Immature natural killer cell (primary cell): ENCODE data around the gene GLDN. TPM values are rescaled to one million over a fixed set of nuclear protein-coding genes. Genes with fewer than 3 reads are reported as not detected.
"Not testable (repeated sequence)": the region's sequence is repeated elsewhere in the genome, so short reads cannot be mapped to it uniquely, and the experiment has no call there.

Experiments used
- DNase-seq, 3 donors: peaks; one replicate each; pipeline ENCODE4 v3.0.0; 2022; ENCODE audit warnings: mixed read lengths in 1 of 3
- H3K27ac Mint-ChIP-seq, 6 donors: one replicate each; pipeline ENCODE4 v1.8.0; 2020; ENCODE audit warnings: mixed read lengths in 6 of 6, mild to moderate bottlenecking in 5 of 6, inconsistent platforms in 4 of 6, moderate library complexity in 3 of 6
- H3K27me3 Mint-ChIP-seq, 3 donors: one replicate each; pipeline ENCODE4 v1.8.0; 2020 to 2021; ENCODE audit warnings: low read depth in 3 of 3, mild to moderate bottlenecking in 3 of 3, mixed read lengths in 3 of 3, moderate library complexity in 3 of 3, inconsistent platforms in 1 of 3
- H3K36me3 Mint-ChIP-seq, 3 donors: one replicate each; pipeline ENCODE4 v1.8.0; 2020; ENCODE audit warnings: mixed read lengths in 3 of 3, inconsistent platforms in 2 of 3, mild to moderate bottlenecking in 2 of 3
- H3K4me1 Mint-ChIP-seq, 2 donors: one replicate each; pipeline ENCODE4 v1.8.0; 2020; ENCODE audit warnings: inconsistent platforms in 2 of 2, mild to moderate bottlenecking in 2 of 2, mixed read lengths in 2 of 2, moderate library complexity in 1 of 2
- H3K4me3 Mint-ChIP-seq, 5 donors: one replicate each; pipeline ENCODE4 v1.8.0; 2020; ENCODE audit warnings: mild to moderate bottlenecking in 5 of 5, mixed read lengths in 5 of 5, inconsistent platforms in 3 of 5, moderate library complexity in 3 of 5
- H3K9me3 Mint-ChIP-seq, 6 donors: one replicate each; pipeline ENCODE4 v1.8.0; 2020; ENCODE audit warnings: mild to moderate bottlenecking in 6 of 6, mixed read lengths in 6 of 6, inconsistent platforms in 4 of 6, moderate library complexity in 3 of 6
- polyA plus RNA-seq, 3 donors: library from polyadenylated mRNA; unstranded; fragments of 300-500 nt; fragmentation: Illumina TruSeq; gene quantifications; one replicate each; pipeline ENCODE4 v1.2.3, GENCODE V29; 2021

The GLDN gene
- polyA plus RNA-seq, 3 donors from 2014 or later: not detected

GRCh38 chr15:51390966-51391422 lies 49.5 kb downstream of the GLDN start:
- H3K4me3 Mint-ChIP-seq: no peak overlapping the region
- H3K4me1 Mint-ChIP-seq: no peaks in the 10 kb centered on the region
- no peaks in the 10 kb centered on the region for H3K9me3 Mint-ChIP-seq
- H3K36me3 Mint-ChIP-seq: no peaks in the 10 kb centered on the region
- no peak for DNase-seq
- H3K27ac Mint-ChIP-seq: no peak overlapping the region
- peaks cover 0 to 1% (median 0%) of the 10 kb centered on the region in 3 donors for H3K27me3 Mint-ChIP-seq

GRCh38 chr15:51396921-51397320 lies 55.5 kb downstream of the GLDN start:
- Mint-ChIP-seq H3K4me1 (no peaks in the 10 kb centered on the region), H3K9me3 (peaks cover 0 to 2% (median 0%) of the 10 kb centered on the region in 6 donors), H3K36me3 (no peaks in the 10 kb centered on the region), H3K4me3 (no peak overlapping the region), H3K27ac (no peak overlapping the region), H3K27me3 (peaks cover 0 to 1% (median 0%) of the 10 kb centered on the region in 3 donors)
- no peak for DNase-seq

GRCh38 chr15:51398626-51399025 lies 57.2 kb downstream of the GLDN start:
- Mint-ChIP-seq H3K9me3 (peaks cover 0 to 3% (median 0%) of the 10 kb centered on the region in 6 donors), H3K27ac (no peak overlapping the region), H3K27me3 (peaks cover 0 to 4% (median 3%) of the 10 kb centered on the region in 3 donors), H3K4me1 (no peaks in the 10 kb centered on the region), H3K36me3 (no peaks in the 10 kb centered on the region), H3K4me3 (no peak overlapping the region)
- DNase-seq: no peak

DNA sequence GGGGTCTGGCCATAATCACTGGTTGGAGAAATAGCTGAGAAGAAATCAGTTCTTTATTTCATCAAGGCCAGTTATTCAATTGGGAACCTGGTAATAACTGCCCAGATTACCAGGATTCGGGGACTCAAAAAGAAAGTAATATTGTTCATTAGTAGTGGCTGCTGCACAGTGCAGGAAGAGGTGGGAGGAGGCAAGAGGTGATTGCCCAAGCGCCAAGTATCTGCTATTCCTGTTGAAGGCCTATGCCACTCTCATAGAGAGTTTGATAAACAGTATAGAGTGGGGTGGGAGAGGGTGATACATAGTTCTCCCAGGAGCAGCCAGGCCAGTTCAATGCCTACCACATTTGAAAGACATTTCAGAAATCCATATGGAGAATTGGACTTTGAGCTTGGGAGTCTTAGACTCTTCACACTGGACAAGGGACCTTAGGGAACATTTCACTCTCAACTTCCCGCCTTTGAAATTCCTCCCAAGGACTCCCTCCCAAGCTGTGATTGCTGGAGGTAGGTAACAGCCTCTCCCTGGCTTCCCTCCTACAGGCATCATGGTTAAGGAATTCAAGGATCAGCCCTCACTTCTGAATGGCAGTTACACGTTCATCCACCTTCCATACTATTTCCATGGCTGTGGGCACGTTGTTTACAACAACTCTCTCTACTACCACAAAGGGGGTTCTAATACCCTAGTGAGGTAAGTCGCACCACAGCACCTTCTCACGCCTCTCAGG lies 59.8 kb downstream of the GLDN start:
- H3K27me3 Mint-ChIP-seq: peaks cover 0 to 4% (median 3%) of the 10 kb centered on the region in 3 donors
- no peaks in the 10 kb centered on the region for H3K4me1 Mint-ChIP-seq
- no peaks in the 10 kb centered on the region for H3K36me3 Mint-ChIP-seq
- DNase-seq: no peak
- no peak overlapping the region for H3K27ac Mint-ChIP-seq
- no peak overlapping the region for H3K4me3 Mint-ChIP-seq
- peaks cover 0 to 3% (median 0%) of the 10 kb centered on the region in 6 donors for H3K9me3 Mint-ChIP-seq

- no peak for DNase-seq
- H3K36me3 Mint-ChIP-seq: no peaks in the 10 kb centered on the region
- peaks cover 0 to 3% (median 0%) of the 10 kb centered on the region in 6 donors for H3K9me3 Mint-ChIP-seq
- H3K27me3 Mint-ChIP-seq: peaks cover 0 to 3% (median 3%) of the 10 kb centered on the region in 3 donors
- H3K4me3 Mint-ChIP-seq: no peak overlapping the region
- H3K27ac Mint-ChIP-seq: no peak overlapping the region
- H3K4me1 Mint-ChIP-seq: no peaks in the 10 kb centered on the region
These were observed 60.5 kb downstream of the GLDN start for GRCh38 chr15:51401872-51402517.

GRCh38 chr15:51403072-51403878 lies 61.8 kb downstream of the GLDN start:
- DNase-seq: no peak
- Mint-ChIP-seq H3K4me3 (no peak overlapping the region), H3K9me3 (peaks cover 0 to 3% (median 0%) of the 10 kb centered on the region in 6 donors), H3K36me3 (no peaks in the 10 kb centered on the region), H3K27ac (no peak overlapping the region), H3K4me1 (no peaks in the 10 kb centered on the region), H3K27me3 (peaks cover 0 to 7% (median 3%) of the 10 kb centered on the region in 3 donors)

- H3K36me3 Mint-ChIP-seq: no peaks in the 10 kb centered on the region
- H3K4me1 Mint-ChIP-seq: no peaks in the 10 kb centered on the region
- no peak overlapping the region for H3K27ac Mint-ChIP-seq
- H3K27me3 Mint-ChIP-seq: peaks cover 0 to 7% (median 3%) of the 10 kb centered on the region in 3 donors
- peaks cover 0 to 3% (median 0%) of the 10 kb centered on the region in 6 donors for H3K9me3 Mint-ChIP-seq
- DNase-seq: no peak
- no peak overlapping the region for H3K4me3 Mint-ChIP-seq
These were observed 62.7 kb downstream of the GLDN start for GRCh38 chr15:51403946-51404695.

DNA sequence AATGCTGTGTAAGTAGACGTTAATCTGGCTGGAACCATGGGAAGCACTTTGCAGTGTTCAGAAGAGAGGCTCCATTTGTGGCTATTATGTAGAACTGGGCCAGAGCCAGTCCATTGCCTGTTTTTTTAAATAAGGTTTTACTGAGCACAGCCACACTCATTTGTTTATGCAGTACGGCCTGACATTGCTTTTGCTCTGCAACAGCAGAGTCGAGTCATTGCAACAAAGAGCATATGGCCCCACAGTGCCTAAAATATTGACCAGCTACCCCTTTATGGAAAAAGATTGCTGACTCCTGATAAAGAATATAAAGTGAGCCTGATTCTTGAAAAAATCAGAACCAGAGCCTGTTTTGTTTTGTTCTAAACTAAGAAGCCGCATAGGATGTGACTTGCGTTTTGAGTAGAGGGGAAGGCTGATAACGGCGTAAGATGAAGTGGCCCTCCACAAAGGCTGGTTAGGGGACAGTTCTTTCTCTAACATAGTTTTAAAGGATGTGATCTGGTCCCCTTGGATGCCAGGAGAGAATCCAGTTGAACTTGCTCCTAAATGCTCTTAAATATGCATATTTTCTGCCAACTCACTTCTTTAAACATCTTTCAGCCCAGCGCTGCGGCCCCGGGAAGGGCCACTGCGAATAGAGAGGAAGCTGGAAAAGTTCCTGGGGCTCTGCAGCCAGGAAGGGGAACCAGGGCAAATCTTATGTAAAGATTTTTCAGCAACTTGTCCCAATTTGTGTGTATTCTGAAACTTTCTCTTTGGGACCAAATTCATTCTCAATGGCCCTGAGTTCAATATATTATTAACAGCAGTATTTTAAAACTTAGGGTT lies 64.5 kb downstream of the GLDN start:
- no peak overlapping the region for H3K27ac Mint-ChIP-seq
- H3K9me3 Mint-ChIP-seq: peaks cover 0 to 3% (median 0%) of the 10 kb centered on the region in 6 donors
- peaks cover 0 to 7% (median 3%) of the 10 kb centered on the region in 3 donors for H3K27me3 Mint-ChIP-seq
- no peak for DNase-seq
- H3K4me3 Mint-ChIP-seq: no peak overlapping the region
- no peaks in the 10 kb centered on the region for H3K4me1 Mint-ChIP-seq
- H3K36me3 Mint-ChIP-seq: no peaks in the 10 kb centered on the region

GRCh38 chr15:51414256-51414860 lies 72.9 kb downstream of the GLDN start:
- Mint-ChIP-seq H3K9me3 (no peaks in the 10 kb centered on the region), H3K27ac (no peak overlapping the region)
- no peak for DNase-seq

DNA sequence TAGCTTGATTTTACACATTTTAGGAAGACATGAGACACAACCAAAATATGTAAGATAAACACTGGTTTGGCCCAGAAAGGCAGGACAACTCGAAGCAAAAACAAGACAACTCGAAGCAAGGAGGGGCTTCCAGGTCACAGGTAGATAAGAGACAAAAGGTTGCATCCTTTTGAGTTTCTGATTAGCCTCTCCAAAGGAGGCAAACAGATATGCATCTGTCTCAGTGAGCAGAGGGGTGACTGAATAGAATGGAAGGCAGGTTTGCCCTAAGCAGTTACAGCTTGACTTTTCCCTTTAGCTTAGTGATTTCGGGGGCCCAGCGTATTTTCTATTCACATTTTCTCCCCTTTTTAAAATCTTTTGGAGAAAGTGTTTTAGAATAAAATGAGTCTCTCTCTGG lies 74.7 kb downstream of the GLDN start:
- Mint-ChIP-seq H3K27me3 (peaks cover 0 to 3% (median 0%) of the 10 kb centered on the region in 3 donors), H3K27ac (no peak overlapping the region), H3K36me3 (no peaks in the 10 kb centered on the region), H3K9me3 (no peaks in the 10 kb centered on the region), H3K4me3 (no peak overlapping the region), H3K4me1 (no peaks in the 10 kb centered on the region)
- DNase-seq: no peak

More at GRCh38 chr15:51414256-51414860, 72.9 kb downstream of the GLDN start:
- peaks cover 0 to 3% (median 0%) of the 10 kb centered on the region in 3 donors for H3K27me3 Mint-ChIP-seq
- no peaks in the 10 kb centered on the region for H3K4me1 Mint-ChIP-seq
- H3K36me3 Mint-ChIP-seq: no peaks in the 10 kb centered on the region
- no peak overlapping the region for H3K4me3 Mint-ChIP-seq

DNA sequence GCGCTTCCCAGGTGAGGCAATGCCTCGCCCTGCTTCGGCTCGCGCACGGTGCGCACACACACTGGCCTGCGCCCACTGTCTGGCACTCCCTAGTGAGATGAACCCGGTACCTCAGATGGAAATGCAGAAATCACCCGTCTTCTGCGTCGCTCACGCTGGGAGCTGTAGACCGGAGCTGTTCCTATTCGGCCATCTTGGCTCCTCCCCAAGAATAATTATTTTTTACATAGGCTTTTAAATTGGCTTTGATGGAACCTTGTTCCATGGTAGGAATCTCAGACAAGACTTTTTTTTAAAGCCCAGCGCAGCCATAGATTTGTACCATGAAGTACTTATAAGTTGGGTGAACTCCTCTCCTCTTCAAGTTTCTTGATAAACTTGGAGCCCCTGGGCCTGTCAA lies 81.6 kb downstream of the GLDN start:
- not testable (repeated sequence) for H3K36me3 Mint-ChIP-seq, H3K27me3 Mint-ChIP-seq, H3K4me1 Mint-ChIP-seq, H3K27ac Mint-ChIP-seq, H3K9me3 Mint-ChIP-seq, DNase-seq, H3K4me3 Mint-ChIP-seq

DNA sequence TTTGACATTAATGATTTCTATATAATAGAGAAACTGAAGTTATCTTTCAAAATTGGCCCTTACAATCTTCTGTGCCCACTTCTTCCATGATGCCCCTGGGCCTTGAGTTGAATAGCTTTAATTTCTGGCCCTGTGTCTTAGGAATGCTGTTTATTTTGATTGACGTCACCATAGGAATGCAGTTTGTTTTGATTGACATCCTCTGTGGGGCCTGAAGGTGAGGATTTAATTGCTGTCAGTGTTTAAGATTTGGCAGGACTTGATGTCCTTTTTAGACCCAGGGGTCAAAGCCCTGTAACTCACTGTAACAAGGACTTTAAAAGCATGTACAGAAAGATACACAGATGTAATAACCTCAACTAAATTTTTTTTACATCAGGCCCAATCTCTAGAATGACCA lies 83.3 kb downstream of the GLDN start:
- H3K4me1 Mint-ChIP-seq: no peaks in the 10 kb centered on the region
- H3K4me3 Mint-ChIP-seq: no peak overlapping the region
- no peak overlapping the region for H3K27ac Mint-ChIP-seq
- no peak for DNase-seq
- peaks cover 0 to 2% (median 0%) of the 10 kb centered on the region in 3 donors for H3K27me3 Mint-ChIP-seq
- H3K36me3 Mint-ChIP-seq: no peaks in the 10 kb centered on the region
- peaks cover 0 to 6% (median under 1%) of the 10 kb centered on the region in 6 donors for H3K9me3 Mint-ChIP-seq
